Bronchial epithelial cell (primary cell): ENCODE results near the gene HOGA1. TPM values are rescaled to one million over a fixed set of nuclear protein-coding genes. Genes with fewer than 3 reads are reported as not detected.
"Not testable (repeated sequence)": the region's sequence is repeated elsewhere in the genome, so short reads cannot be mapped to it uniquely, and the experiment has no call there.

Experiments
- DNase-seq: peaks from one replicate; pipeline ENCODE4 v3.0.0-alpha.2; 2010; ENCODE audit warnings: low read depth
- FAIRE-seq: peaks from 2 replicates; lab custom pipeline; 2011; peaks lifted over from hg19 to GRCh38; lab: Jason Lieb, UNC
- H3K27me3 ChIP-seq: 2 replicates; pipeline ENCODE4 v1.5.1; 2011; ENCODE audit warnings: low read length; ENCODE audit not compliant: control insufficient read depth, insufficient read depth
- H3K36me3 ChIP-seq: 2 replicates; pipeline ENCODE4 v1.5.1; 2011; ENCODE audit warnings: low read length; ENCODE audit not compliant: control insufficient read depth, insufficient read depth
- H3K4me3 ChIP-seq: 2 replicates; pipeline ENCODE4 v1.5.1; 2011; ENCODE audit warnings: mild to moderate bottlenecking, low read depth, low read length, control low read depth
- CTCF ChIP-seq: IDR thresholded peaks from 2 replicates; pipeline ENCODE4 v1.5.1; 2011; ENCODE audit warnings: mild to moderate bottlenecking, moderate library complexity, low read length, control low read depth, inconsistent platforms; ENCODE audit not compliant: insufficient read depth, severe bottlenecking
- total RNA-seq: library from RNA; depleted of rRNA; stranded (reverse); fragments of >200 nt; gene quantifications from 2 replicates; pipeline ENCODE4 v1.2.1, GENCODE V29; 2014

HOGA1 gene
- total RNA-seq, 1 donor from 2014 or later = 0.26 TPM

- FAIRE-seq (no peak), DNase-seq (no peak)
- no peak for TF ChIP-seq CTCF
- no peaks in the 10 kb centered on the region for H3K36me3 ChIP-seq
- H3K27me3 ChIP-seq = no peaks in the 10 kb centered on the region
- no peak overlapping the region for H3K4me3 ChIP-seq
Measured at GRCh38 chr10:97635577-97635976, 51.4 kb downstream of the HOGA1 start.

GRCh38 chr10:97639090-97639489 is 54.9 kb downstream of the HOGA1 start:
- H3K27me3 ChIP-seq, FAIRE-seq, DNase-seq, H3K36me3 ChIP-seq, H3K4me3 ChIP-seq: not testable (repeated sequence)

GRCh38 chr10:97640174-97640867 is 56.1 kb downstream of the HOGA1 start, which contains the start of gene PI4K2A:
PI4K2A (plus strand) TSS chr10:97640671; CDS start chr10:97640743, 72 bp downstream.
- Histone ChIP-seq H3K36me3 (peaks cover 4% of the 10 kb centered on the region), H3K4me3 (peak within 1 kb of the TSS; percentile 79), H3K27me3 (no peaks in the 10 kb centered on the region)
- FAIRE-seq (no peak), DNase-seq (peak; percentile 98)
- TF ChIP-seq CTCF = no peak

GRCh38 chr10:97640868-97641811 is 57.0 kb downstream of the HOGA1 start:
- peaks cover 4% of the 10 kb centered on the region for H3K36me3 ChIP-seq
- H3K27me3 ChIP-seq = no peaks in the 10 kb centered on the region
- DNase-seq (no peak), FAIRE-seq (no peak)
- H3K4me3 ChIP-seq = peak overlapping the region; percentile 79
- TF ChIP-seq CTCF = no peak

- H3K27me3 ChIP-seq, DNase-seq, H3K36me3 ChIP-seq, FAIRE-seq, H3K4me3 ChIP-seq: not testable (repeated sequence)
Measured at GRCh38 chr10:97642471-97643159, 58.4 kb downstream of the HOGA1 start.

GRCh38 chr10:97643441-97643985 is 59.3 kb downstream of the HOGA1 start:
- no peak for TF ChIP-seq CTCF
- DNase-seq (no peak), FAIRE-seq (no peak)
- H3K36me3 ChIP-seq = peaks cover 4% of the 10 kb centered on the region
- H3K4me3 ChIP-seq = no peak overlapping the region
- no peaks in the 10 kb centered on the region for H3K27me3 ChIP-seq
